ENCODE data around the gene ABCD3. TPM values are rescaled to one million over a fixed set of nuclear protein-coding genes. Genes with fewer than 3 reads are reported as not detected.

The ABCD3 gene
- total and polyA plus RNA-seq, 2 of the 8 experiments (the other 6 are each of a cell fraction or from before 2014, with no cell fraction given), result 6.6 to 29.4 TPM

GRCh38 chr1:94501935-94502334, 83.7 kb downstream of the ABCD3 start:
- TF ChIP-seq CHD2 (IDR thresholded peaks at IDR 0.05; ENCODE audit: low read length) (no peak), CTCF (IDR thresholded peaks at IDR 0.05; ENCODE audit: control extremely low read depth in 1 of 3, insufficient read depth in 1 of 3, low read depth in 1 of 3, low read length in 3 of 3) (no peak), SP2 (IDR thresholded peaks at IDR 0.05; ENCODE audit: low read length) (no peak)
- Histone ChIP-seq H4K5ac (ENCODE audit: insufficient read length, low read depth, low read length) (no peak overlapping the region), H4K20me1 (replicated peaks in 1 of 2; ENCODE audit: control insufficient read depth in 1 of 2, insufficient read depth in 2 of 2, low read length in 2 of 2) (no peaks in the 10 kb centered on the region), H3K18ac (ENCODE audit: extremely low read depth, low read length) (no peak overlapping the region), H3K9me3 (ENCODE audit: insufficient read depth in 2 of 2, low read depth in 1 of 2, low read length in 1 of 2) (no peaks in the 10 kb centered on the region), H3K27me3 (replicated peaks in 1 of 4; ENCODE audit: control insufficient read depth in 3 of 4, extremely low read depth in 1 of 4, insufficient read depth in 3 of 4, low read length in 3 of 4) (no peaks in the 10 kb centered on the region), H2AK5ac (ENCODE audit: low read depth, low read length) (no peak overlapping the region), H3K4me3 (ENCODE audit: extremely low read depth in 1 of 4, insufficient read depth in 2 of 4, low read depth in 3 of 4, low read length in 4 of 4) (no peak overlapping the region), H3K79me1 (ENCODE audit: low read depth, low read length) (no peaks in the 10 kb centered on the region), H3K14ac (ENCODE audit: insufficient read length) (no peak overlapping the region), H2BK12ac (ENCODE audit: low read depth, low read length) (no peak overlapping the region), H2AFZ (ENCODE audit: low read length) (no peak overlapping the region), H2BK15ac (ENCODE audit: low read length) (no peak overlapping the region), H3K9ac (replicated peaks in 1 of 4; ENCODE audit: extremely low read depth in 1 of 4, low read depth in 3 of 4, low read length in 3 of 4) (no peak overlapping the region), H3K36me3 (ENCODE audit: control insufficient read depth in 2 of 4, insufficient read depth in 4 of 4, low read length in 3 of 4) (peaks cover 0 to 16% (median 3%) of the 10 kb centered on the region in 4 experiments; a peak in 4 of 8 replicates), H2BK5ac (ENCODE audit: low read depth, low read length) (no peak overlapping the region), H3K4me1 (replicated peaks in 1 of 4; ENCODE audit: control insufficient read depth in 3 of 4, insufficient read depth in 4 of 4, low read length in 3 of 4) (no peaks in the 10 kb centered on the region), H3K23ac (ENCODE audit: insufficient read length) (no peak overlapping the region), H4K8ac (ENCODE audit: extremely low read depth, insufficient read depth, low read length) (no peak overlapping the region), H3K56ac (replicated peaks; ENCODE audit: insufficient read length, low read depth, low read length) (no peak overlapping the region), H3K4ac (replicated peaks; ENCODE audit: insufficient read length, low read depth, low read length) (no peak overlapping the region), H3K4me2 (ENCODE audit: insufficient read depth in 1 of 2, low read depth in 2 of 2, low read length in 2 of 2) (no peak overlapping the region), H2BK20ac (ENCODE audit: low read length) (no peak overlapping the region), H3K27ac (ENCODE audit: low read depth, low read length) (no peak overlapping the region), H3K23me2 (ENCODE audit: low read depth, low read length) (no peaks in the 10 kb centered on the region), H3K79me2 (ENCODE audit: control insufficient read depth in 1 of 2, insufficient read depth in 2 of 2, low read length in 2 of 2) (no peaks in the 10 kb centered on the region), H4K91ac (replicated peaks; ENCODE audit: insufficient read length, low read length) (no peak overlapping the region), H2BK120ac (replicated peaks; ENCODE audit: low read depth, low read length) (no peak overlapping the region)
- WGBS, 2 experiments (ENCODE audit: extremely low coverage in 1 of 2, insufficient coverage in 1 of 2, insufficient read length in 1 of 2, insufficient replicate concordance in 2 of 2, low coverage in 1 of 2, low lambda C conversion rate in 2 of 2, missing lambda C conversion rate in 1 of 2), result 89% methylated on average over 4 of the region's 4 CpGs; no CpG with 5 or more reads in 1 of the 2 experiments
- ChIA-PET POLR2A (ENCODE audit: partially characterized antibody) (no interaction called here), CTCF (ENCODE audit: partially characterized antibody) (interaction anchor here (0.7 to 1.8 kb wide), 3 partner anchors 13 to 541 kb away, joined by 3 to 7 read pairs (median 5); no protein-coding TSS in a partner anchor)
- no peak for DNase-seq (ENCODE audit: low read depth in 1 of 2, low spot score in 2 of 2)
- no peak for FAIRE-seq
